NCI-H1105 treated with DMSO at 0.1 percent for 48 hours (cell line): ENCODE data around the gene LYL1.

Source experiments
- DNase-seq: peaks from one replicate; lab custom pipeline; 2025; lab: John Stamatoyannopoulos, UW

The LYL1 gene

DNA sequence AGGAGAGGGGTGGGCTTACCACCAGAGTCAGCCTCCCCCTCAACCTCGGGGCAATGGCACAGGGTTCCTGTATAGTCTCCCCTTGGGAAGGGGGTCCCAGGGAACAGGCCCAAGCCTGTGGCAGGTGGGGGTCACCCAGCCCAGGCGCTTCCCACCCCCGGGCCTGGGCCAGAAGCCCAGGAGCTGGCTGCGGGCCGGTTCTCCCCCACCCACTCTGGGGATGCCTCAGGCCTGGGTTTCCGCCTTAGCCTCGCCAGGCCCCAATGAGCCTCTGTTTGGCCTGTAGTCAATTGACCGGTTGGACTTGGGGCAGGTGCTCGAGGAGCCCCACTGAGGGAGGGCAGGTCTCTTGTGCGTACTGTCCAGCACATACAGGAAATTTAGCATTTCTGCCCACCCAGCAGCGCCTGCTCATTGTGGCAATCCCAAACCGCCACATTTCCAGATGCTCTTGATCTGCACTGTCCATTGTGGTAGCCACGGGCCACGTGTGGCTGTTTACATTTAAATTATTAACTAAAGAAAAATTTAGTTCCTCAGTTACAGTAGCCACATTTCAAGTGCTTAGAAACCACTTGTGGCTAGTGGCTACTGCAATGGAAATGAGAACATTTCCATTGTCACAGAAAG is 9.9 kb downstream of the LYL1 start:
- DNase-seq, result no peak

- DNase-seq, result no peak
Observed at GRCh38 chr19:13092158-13092543, 10.5 kb downstream of the LYL1 start.

DNA sequence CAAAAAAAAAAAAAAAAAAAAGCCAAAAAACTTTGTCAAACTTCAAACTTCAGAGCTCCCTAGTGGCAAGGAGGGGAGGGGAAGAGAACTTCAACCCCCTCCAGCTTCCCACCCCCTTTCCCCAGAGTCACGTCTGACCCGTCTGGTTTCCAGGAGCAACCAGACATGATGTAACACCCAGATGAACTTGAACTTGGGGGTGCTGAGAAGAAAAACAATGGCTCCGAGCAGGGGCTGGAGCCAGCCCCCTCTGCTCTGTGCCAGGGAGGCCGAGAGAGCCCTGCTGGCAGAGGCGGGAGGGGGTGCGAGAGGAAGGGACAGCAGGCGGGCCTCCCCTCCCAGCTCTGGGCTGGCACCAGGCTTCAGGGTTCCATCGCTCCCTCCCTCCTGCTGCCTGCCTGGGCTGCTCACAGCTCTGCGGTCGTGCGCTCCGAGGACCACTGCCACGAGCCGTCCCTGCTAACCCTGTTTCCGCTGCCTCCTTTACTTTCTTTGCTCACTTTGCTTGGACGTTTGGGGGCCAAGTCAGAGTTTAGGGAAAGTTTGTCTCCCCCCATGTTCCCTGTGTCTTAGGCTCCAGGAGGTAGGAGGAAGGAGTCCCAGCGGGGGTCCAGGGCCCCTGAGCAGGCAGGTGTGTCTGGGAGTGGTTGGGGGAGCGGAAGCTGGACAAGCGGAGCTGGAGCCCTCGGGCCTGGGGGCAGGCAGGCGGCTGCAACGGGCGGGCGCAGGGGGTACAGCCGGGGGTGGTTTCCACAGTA is 11.1 kb downstream of the LYL1 start:
- DNase-seq, result no peak

- DNase-seq, result peak; percentile 1
Observed at GRCh38 chr19:13090511-13091231, 12.0 kb downstream of the LYL1 start.

GRCh38 chr19:13089857-13090507 is 12.7 kb downstream of the LYL1 start:
- no peak for DNase-seq

- no peak for DNase-seq
Observed at GRCh38 chr19:13089139-13089856, 13.4 kb downstream of the LYL1 start.

DNA sequence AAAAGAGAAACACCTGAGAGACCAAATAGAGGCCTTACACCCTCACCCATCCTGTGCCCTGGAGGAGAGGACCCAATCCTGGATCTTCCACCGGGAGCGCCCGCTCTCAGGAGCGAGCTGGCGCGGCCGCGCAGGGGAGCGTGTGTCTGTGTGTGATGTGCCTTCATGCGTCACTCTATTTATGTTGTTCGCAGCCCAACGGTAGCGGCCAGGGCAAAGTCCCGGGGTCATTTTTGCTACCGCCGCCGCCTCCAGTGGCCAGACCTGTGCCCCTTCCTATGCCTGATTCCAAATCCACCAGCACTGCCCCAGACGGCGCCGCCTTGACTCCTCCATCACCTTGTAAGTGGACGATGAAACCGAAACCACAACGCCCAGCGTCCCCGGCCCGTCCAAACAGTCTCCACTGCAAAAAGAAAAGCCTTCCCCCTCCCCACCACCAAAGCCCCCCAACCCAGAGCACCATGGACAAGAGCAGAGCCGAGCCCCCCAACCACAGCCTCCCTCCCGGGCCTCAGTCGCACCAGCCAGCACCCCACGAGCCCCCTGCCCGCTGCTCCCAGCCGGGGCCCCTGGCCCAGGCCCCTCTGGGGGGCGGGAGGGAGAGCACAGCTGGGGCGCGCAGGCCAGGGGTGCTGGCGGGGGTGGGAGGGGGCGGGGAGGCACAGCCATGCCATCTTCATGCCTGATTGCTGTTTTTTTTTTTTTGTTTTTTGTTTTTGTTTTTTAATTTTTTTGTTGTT is 14.7 kb downstream of the LYL1 start:
- no peak for DNase-seq

GRCh38 chr19:13087295-13087694 is 15.4 kb downstream of the LYL1 start:
- DNase-seq, result no peak

DNA sequence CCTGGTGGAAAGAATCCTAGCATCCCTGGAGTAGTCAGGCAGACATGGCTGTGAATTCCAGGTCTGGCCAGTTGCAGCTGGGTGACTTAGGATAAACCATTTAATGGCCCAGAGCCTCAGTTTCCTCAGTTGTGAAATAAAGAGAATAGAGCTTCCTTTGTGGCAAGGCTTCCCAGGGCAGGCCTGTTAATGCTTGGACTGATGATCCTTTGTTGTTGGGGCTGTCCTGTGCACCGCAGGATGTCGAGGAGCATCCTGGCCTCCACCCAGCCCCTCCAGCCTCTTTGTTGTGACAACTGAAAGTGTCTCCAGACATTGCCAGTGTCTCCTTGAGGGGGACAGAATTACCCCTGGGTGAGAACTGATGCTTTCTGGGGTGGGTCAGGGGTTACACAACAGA is 16.3 kb downstream of the LYL1 start:
- DNase-seq, result no peak

- no peak for DNase-seq
Observed at GRCh38 chr19:13085666-13086065, 17.0 kb downstream of the LYL1 start.

DNA sequence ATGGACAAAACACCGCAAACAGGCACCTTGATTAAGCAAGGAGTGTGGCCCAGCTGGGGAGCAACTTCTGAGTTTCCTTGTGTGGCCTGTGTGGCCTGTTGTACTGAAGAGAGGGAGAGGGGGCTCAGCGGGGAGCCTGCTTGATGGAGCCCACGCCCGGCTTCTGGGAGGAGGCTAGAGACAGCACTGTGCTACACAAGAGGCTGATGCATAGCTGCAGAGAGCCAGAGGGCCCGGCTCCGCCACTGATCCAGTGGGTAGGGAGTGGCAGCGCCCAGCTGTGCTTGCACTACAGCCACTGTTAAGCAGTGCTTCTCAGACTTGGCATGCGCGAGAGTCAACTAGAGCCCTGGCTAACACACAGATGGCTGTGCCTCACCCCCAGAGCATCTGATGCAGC is 19.0 kb downstream of the LYL1 start:
- no peak for DNase-seq

GRCh38 chr19:13083008-13083404 is 19.7 kb downstream of the LYL1 start:
- no peak for DNase-seq

DNA sequence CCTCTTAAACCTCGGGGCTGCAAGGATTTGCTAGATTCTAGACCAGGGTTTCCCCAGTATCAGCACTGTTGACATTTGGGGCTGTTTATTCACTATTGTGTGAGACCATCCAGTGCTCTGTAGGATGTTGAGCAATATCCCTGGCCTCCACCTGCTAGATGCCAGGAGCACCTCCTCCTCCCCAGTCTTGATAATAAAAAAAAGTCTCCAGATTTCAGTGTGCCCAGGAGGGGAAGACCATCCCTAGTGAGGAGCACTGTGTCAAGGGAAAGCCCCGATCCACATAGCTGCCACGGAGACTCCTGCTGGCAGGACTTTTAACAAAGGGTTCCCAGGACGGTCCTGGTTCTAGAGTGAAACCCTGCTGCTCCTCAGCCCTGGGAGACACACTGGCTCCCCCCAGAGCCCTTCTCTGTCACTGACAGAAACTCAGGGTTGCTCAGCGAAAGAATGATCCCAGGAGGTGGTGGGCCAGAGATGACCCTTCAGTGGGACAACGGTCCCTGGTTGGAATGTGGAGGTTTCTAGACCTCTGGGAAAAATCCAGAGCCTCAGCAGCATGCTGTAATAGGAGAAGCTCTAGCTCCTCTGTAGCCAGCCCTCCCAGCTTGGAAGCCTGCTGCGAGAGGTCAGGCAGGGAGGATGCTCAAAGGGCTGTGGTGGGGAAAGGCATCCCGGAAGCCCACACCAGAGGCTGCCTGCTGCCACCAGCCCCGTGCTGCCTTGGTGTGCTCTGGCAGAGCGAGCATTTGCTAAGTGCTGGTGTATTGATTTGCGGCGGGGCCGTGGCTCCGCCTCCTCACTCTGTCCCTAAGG is 20.3 kb downstream of the LYL1 start:
- DNase-seq, result no peak

DNA sequence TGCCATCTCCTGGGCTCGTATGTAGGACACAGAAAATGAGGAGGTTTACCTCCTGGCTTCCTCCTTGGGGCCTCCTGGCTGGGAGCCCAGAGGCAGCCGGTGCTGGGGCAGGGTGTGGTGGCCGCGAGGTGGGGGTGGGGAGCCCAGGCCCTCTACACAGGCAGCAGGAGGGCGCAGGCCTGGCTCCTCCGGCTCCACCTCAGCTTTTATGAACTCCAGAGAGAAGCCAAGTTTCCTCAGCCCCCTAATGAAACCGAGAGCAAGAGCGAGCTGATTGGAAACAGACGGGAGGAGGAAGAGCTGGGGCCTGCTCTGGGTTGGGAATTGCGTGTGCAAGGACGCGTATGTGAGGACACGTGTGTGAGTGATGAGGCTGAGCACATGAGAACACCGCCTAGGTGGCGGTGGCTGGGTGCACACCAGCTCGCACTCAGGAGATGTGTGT is 23.1 kb downstream of the LYL1 start:
- no peak for DNase-seq

- DNase-seq, result no peak
Observed at GRCh38 chr19:13078897-13079541, 23.6 kb downstream of the LYL1 start.

GRCh38 chr19:13078381-13078780 is 24.3 kb downstream of the LYL1 start:
- no peak for DNase-seq

GRCh38 chr19:13077240-13077639 is 25.4 kb downstream of the LYL1 start:
- DNase-seq, result peak; percentile 2

DNA sequence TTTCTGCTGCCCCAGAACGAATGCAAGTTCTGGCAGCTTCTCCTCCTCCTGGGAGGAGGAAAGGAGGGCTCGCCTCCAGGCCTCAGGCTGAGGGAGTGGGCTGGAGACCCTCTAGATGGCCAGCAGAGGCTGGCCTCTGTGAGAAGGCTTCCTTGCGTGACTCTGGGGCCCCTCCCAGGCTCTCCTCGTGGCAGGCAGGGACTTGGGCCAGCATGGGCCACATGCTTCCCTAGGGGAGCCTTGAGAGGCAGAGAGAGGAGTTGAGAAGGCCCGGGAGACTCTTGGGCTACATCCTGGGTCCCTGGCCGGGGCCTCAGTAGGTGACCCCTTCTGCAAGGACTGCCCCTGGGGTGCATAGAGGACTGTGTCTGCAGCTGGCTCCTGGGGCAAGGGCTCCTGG is 25.9 kb downstream of the LYL1 start:
- DNase-seq, result no peak

DNA sequence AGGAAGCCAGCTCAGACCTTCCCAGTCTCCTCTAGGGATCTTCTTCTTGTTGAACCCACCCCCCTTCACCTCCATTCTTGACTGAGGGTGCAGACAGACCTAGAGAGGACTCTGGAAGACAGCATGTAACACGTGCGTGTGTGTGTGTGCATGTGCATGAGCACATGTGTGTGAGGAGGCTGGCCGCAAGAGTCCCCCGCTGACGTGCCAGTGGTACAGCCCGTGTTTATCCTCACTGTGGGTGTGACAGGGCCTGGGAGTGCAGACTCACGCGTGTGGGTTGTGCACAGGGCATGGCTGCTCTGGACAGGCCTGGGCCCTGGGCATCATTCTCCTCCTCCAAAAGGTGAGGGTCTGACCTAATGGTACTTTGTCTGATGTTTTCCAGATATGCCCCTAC is 26.3 kb downstream of the LYL1 start:
- no peak for DNase-seq

DNA sequence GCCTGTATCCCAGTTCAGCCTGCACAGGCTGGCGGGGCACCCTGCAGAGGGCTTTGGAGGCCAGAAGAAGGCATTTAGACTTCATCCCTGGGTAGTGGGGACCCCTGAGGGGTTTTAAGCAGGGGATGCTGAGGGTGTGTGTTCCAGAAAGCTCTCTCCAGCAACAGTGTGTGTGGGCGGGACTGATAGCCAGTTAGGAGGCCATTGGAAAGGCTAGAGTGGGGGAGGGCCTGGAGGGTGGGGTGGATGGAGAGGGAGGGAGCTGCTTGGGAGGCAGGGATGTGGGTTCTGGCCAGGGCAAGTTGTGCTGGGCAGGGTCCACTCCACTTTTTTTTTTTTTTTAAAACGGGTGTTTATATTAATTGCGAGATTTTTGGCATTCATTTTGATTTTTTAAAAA is 28.3 kb downstream of the LYL1 start:
- DNase-seq, result no peak
